Tibial nerve (tissue), 4 donors: ENCODE results near the gene PMF1. TPM values are rescaled to one million over a fixed set of nuclear protein-coding genes. Genes with fewer than 3 reads are reported as not detected.

ENCODE experiments used
- DNase-seq, 2 donors: peaks; one replicate each; pipeline ENCODE4 v3.0.0-alpha.2; 2019; ENCODE audit warnings: low spot score in 2 of 2
- H3K27ac ChIP-seq, 4 donors: fragments of 200-600 bp; sonication (generic) in 3 of 4; one replicate each; pipeline ENCODE4 v1.5.1; 2017 to 2019; ENCODE audit warnings: mild to moderate bottlenecking in 1 of 4
- H3K27me3 ChIP-seq, 2 donors: fragments of 200-600 bp; sonication (generic) in 1 of 2; one replicate each; pipeline versions ENCODE4 v1.5.1 to v1.6.0; 2017 to 2019
- H3K36me3 ChIP-seq, 3 donors: fragments of 200-600 bp; sonication (generic); one replicate each; pipeline ENCODE4 v1.5.1; 2018 to 2019
- H3K4me1 ChIP-seq, 4 donors: fragments of 200-600 bp; sonication (generic) in 3 of 4; one replicate each; pipeline ENCODE4 v1.5.1; 2017 to 2019
- H3K4me3 ChIP-seq, 4 donors: fragments of 200-600 bp; sonication (generic) in 3 of 4; one replicate each; pipeline ENCODE4 v1.5.1; 2017 to 2019; ENCODE audit warnings: mild to moderate bottlenecking in 1 of 4, moderate library complexity in 1 of 4
- H3K9me3 ChIP-seq, 4 donors: fragments of 200-600 bp; sonication (generic) in 3 of 4; one replicate each; pipeline ENCODE4 v1.5.1; 2017 to 2019
- CTCF ChIP-seq, 5 experiments: fragments of 200-600 bp in 3 of 5; fragments of 450-650 bp in 2 of 5; sonication (generic) in 3 of 5; IDR thresholded peaks; one replicate each; pipeline ENCODE4 v1.5.1; 2016 to 2019; ENCODE audit warnings: antibody characterized with exemption in 5 of 5, mild to moderate bottlenecking in 3 of 5, moderate library complexity in 2 of 5
- EP300 ChIP-seq, 2 donors: sonication (generic); formaldehyde crosslinking; IDR thresholded peaks; one replicate each; pipeline ENCODE4 v1.6.1; 2017; ENCODE audit warnings: antibody characterized with exemption in 2 of 2, mild to moderate bottlenecking in 1 of 2
- POLR2A ChIP-seq, 2 donors: fragments of 450-650 bp; IDR thresholded peaks; one replicate each; pipeline ENCODE4 v1.6.1; 2017; ENCODE audit warnings: antibody characterized with exemption in 2 of 2, mild to moderate bottlenecking in 2 of 2, moderate library complexity in 2 of 2
- WGBS, 2 donors: methylation state at CpG; one replicate each; pipeline ENCODE4 v1.1.5; 2018; 5-methylcytosine and 5-hydroxymethylcytosine counted together
- total RNA-seq, 4 donors: library from RNA; depleted of rRNA; stranded (reverse); fragments of >200 nt; gene quantifications; one replicate each; pipeline ENCODE4 v1.1.0, GENCODE V29; 2016

Gene PMF1
- total RNA-seq, 4 donors from 2014 or later, result 41.7 to 67.1 (median 49.1) TPM

- H3K36me3 ChIP-seq, result peaks cover 0 to 71% (median 3%) of the 10 kb centered on the region in 3 donors
- no peaks in the 10 kb centered on the region for H3K9me3 ChIP-seq
- DNase-seq, result no peak
- peaks cover 0 to 18% (median 3%) of the 10 kb centered on the region in 4 donors for H3K4me1 ChIP-seq
- no peak overlapping the region for H3K4me3 ChIP-seq
- no peaks in the 10 kb centered on the region for H3K27me3 ChIP-seq
- no peak for TF ChIP-seq EP300 (IDR thresholded peaks at IDR 0.05)
- TF ChIP-seq POLR2A (IDR thresholded peaks at IDR 0.05), result no peak
- no peak for TF ChIP-seq CTCF (IDR thresholded peaks at IDR 0.05)
- WGBS, 2 donors, result 76 to 87% methylated on average over 4 of the region's 4 CpGs
- no peak overlapping the region for H3K27ac ChIP-seq
Observed at GRCh38 chr1:156226782-156227181, 14.0 kb downstream of the PMF1 start.

- Histone ChIP-seq H3K4me3 (no peak overlapping the region), H3K9me3 (no peaks in the 10 kb centered on the region), H3K36me3 (peaks cover 0 to 68% (median 0%) of the 10 kb centered on the region in 3 donors), H3K27ac (no peak overlapping the region), H3K27me3 (no peaks in the 10 kb centered on the region), H3K4me1 (peaks cover 0 to 18% (median 3%) of the 10 kb centered on the region in 4 donors)
- no peak for TF ChIP-seq EP300 (IDR thresholded peaks at IDR 0.05)
- no peak for TF ChIP-seq CTCF (IDR thresholded peaks at IDR 0.05)
- TF ChIP-seq POLR2A (IDR thresholded peaks at IDR 0.05), result no peak
- WGBS, 2 donors, result 63 to 85% methylated on average over 7 of the region's 7 CpGs
- DNase-seq, result no peak
Observed at GRCh38 chr1:156228501-156228900, 15.7 kb downstream of the PMF1 start.

- 72 to 73% methylated on average over 11 of the region's 11 CpGs for WGBS, 2 donors
- TF ChIP-seq POLR2A (IDR thresholded peaks at IDR 0.05) (no peak), CTCF (IDR thresholded peaks at IDR 0.05) (no peak), EP300 (IDR thresholded peaks at IDR 0.05) (no peak)
- H3K36me3 ChIP-seq, result peaks cover 0 to 77% (median 0%) of the 10 kb centered on the region in 3 donors
- H3K27ac ChIP-seq, result no peak overlapping the region
- peaks cover 0 to 17% (median 2%) of the 10 kb centered on the region in 4 donors for H3K4me1 ChIP-seq
- DNase-seq, result no peak
- H3K9me3 ChIP-seq, result no peaks in the 10 kb centered on the region
- H3K27me3 ChIP-seq, result no peaks in the 10 kb centered on the region
- H3K4me3 ChIP-seq, result no peak overlapping the region
Observed at GRCh38 chr1:156229809-156230472, 17.1 kb downstream of the PMF1 start.

GRCh38 chr1:156230473-156230837, 17.6 kb downstream of the PMF1 start:
- TF ChIP-seq CTCF (IDR thresholded peaks at IDR 0.05) (no peak), EP300 (IDR thresholded peaks at IDR 0.05) (no peak), POLR2A (IDR thresholded peaks at IDR 0.05) (no peak)
- 63 to 68% methylated on average over 1 of the region's 1 CpG for WGBS, 2 donors
- peaks cover 0 to 12% (median 0%) of the 10 kb centered on the region in 4 donors for H3K4me1 ChIP-seq
- H3K9me3 ChIP-seq, result no peaks in the 10 kb centered on the region
- peaks cover 0 to 81% (median 0%) of the 10 kb centered on the region in 3 donors for H3K36me3 ChIP-seq
- no peak overlapping the region for H3K4me3 ChIP-seq
- H3K27ac ChIP-seq, result no peak overlapping the region
- no peaks in the 10 kb centered on the region for H3K27me3 ChIP-seq
- no peak for DNase-seq

- no peak overlapping the region for H3K4me3 ChIP-seq
- no peaks in the 10 kb centered on the region for H3K27me3 ChIP-seq
- H3K9me3 ChIP-seq, result no peaks in the 10 kb centered on the region
- TF ChIP-seq EP300 (IDR thresholded peaks at IDR 0.05) (no peak), POLR2A (IDR thresholded peaks at IDR 0.05) (no peak), CTCF (IDR thresholded peaks at IDR 0.05) (no peak)
- H3K36me3 ChIP-seq, result peaks cover 0 to 85% (median 11%) of the 10 kb centered on the region in 3 donors
- no peak for DNase-seq
- peaks cover 0 to 9% (median 0%) of the 10 kb centered on the region in 4 donors for H3K4me1 ChIP-seq
- WGBS, 2 donors, result 86 to 89% methylated on average over 12 of the region's 12 CpGs
- no peak overlapping the region for H3K27ac ChIP-seq
Observed at GRCh38 chr1:156232201-156232894, 19.5 kb downstream of the PMF1 start.
